ENCODE measurements around the gene MBOAT1.

MBOAT1 gene

DNA sequence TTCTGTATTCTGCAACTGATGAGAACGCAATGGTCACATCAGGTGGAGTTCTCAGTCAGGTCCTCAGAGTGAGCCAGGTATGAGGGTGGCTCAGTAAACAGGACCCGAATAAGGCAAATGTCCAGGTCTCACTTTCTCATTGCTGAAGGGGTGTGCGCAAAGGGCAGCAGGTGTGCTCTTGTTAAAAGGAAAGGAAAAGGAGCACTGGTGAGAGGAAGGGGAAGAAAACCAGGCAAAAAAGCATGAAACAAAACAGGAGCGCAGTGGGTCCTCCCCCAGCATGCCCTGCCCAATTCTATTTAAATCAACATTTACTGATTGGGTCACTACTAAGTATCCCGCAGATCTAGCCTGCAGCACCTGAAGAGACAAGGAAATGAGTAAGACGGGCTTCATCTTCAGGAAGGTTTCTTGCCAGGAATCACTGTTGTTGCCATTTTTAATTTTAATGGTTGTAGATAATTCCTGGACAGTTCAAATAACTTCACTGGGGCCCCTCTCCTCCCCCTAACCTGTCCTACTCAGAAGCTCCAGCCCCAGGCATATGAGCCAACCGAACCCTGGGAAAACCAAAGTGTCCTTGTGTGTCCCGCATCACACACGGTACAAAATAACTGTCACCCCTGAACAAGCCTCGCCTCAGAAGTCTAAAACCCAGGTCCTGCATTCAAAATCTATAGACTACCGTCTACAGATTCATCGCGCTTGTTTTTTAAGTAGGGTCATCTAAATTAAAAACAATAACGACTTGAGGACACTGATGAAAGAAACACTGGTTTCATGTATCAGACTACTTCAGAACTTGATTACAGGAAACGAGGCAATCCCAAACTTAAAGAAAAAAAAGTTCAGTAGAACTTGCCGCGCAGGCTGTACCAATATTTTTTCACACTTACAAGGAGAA is 980 bp downstream of the MBOAT1 start:
- no peaks in the 10 kb centered on the region for H3K27me3 ChIP-seq (replicated peaks; ENCODE audit: control insufficient read depth, insufficient read depth, low read length)
- H3K36me3 ChIP-seq (ENCODE audit: control insufficient read depth, insufficient read depth, low read length, severe bottlenecking): no peaks in the 10 kb centered on the region
- peak; percentile 54 for DNase-seq (ENCODE audit: low read depth)
- peaks cover 5% of the 10 kb centered on the region for H3K4me1 ChIP-seq (ENCODE audit: control insufficient read depth, insufficient read depth, low read length)
- no peaks in the 10 kb centered on the region for H3K9me3 ChIP-seq (ENCODE audit: control insufficient read depth, low read length)
- H3K9ac ChIP-seq (ENCODE audit: low read length): peak overlapping the region; percentile 80
- H3K4me3 ChIP-seq (ENCODE audit: low read length): peak overlapping the region; percentile 85

- peaks cover 5% of the 10 kb centered on the region for H3K4me1 ChIP-seq (ENCODE audit: control insufficient read depth, insufficient read depth, low read length)
- no peaks in the 10 kb centered on the region for H3K36me3 ChIP-seq (ENCODE audit: control insufficient read depth, insufficient read depth, low read length, severe bottlenecking)
- H3K27me3 ChIP-seq (replicated peaks; ENCODE audit: control insufficient read depth, insufficient read depth, low read length): no peaks in the 10 kb centered on the region
These were observed 2.1 kb downstream of the MBOAT1 start for GRCh38 chr6:20210158-20210557.

DNA sequence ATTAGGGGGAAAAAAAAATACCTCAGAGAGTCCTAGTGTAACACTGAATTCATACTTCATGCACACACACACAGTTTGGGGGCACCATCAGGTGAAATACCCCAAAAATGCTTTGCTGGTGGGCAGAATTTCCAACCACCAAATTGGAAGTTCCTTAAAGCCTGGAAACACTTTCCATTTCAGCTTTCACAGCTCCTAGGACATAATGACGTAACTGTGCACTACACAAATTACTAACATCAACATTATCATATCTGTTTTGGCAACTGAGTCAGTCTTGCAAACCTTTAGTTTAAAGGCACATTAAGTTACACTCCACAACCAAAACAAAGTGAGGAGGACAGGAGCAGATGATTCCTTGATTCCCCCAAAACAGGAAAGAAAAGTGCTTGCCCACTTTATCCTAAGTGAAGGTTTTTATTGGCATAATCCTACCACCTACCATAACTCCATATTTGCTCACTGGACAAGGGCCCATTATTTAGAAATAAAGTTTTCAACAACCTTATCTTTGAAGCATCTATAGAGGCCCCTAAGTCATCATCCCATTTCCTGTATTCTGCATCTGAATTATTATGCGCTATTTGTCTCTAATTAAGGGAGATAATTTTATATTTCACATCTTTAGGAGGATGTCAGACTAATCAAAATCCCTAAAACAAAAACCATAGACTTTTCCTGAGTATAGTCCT is 3.4 kb downstream of the MBOAT1 start:
- H3K4me3 ChIP-seq (ENCODE audit: low read length): no peak overlapping the region
- DNase-seq (ENCODE audit: low read depth): no peak
- peaks cover 5% of the 10 kb centered on the region for H3K4me1 ChIP-seq (ENCODE audit: control insufficient read depth, insufficient read depth, low read length)
- H3K9me3 ChIP-seq (ENCODE audit: control insufficient read depth, low read length): no peaks in the 10 kb centered on the region
- no peaks in the 10 kb centered on the region for H3K27me3 ChIP-seq (replicated peaks; ENCODE audit: control insufficient read depth, insufficient read depth, low read length)
- H3K9ac ChIP-seq (ENCODE audit: low read length): no peak overlapping the region
- no peaks in the 10 kb centered on the region for H3K36me3 ChIP-seq (ENCODE audit: control insufficient read depth, insufficient read depth, low read length, severe bottlenecking)

More at GRCh38 chr6:20210158-20210557, 2.1 kb downstream of the MBOAT1 start:
- Histone ChIP-seq H3K9me3 (ENCODE audit: control insufficient read depth, low read length) (no peaks in the 10 kb centered on the region), H3K4me3 (ENCODE audit: low read length) (no peak overlapping the region), H3K9ac (ENCODE audit: low read length) (no peak overlapping the region)
- DNase-seq (ENCODE audit: low read depth): no peak

DNA sequence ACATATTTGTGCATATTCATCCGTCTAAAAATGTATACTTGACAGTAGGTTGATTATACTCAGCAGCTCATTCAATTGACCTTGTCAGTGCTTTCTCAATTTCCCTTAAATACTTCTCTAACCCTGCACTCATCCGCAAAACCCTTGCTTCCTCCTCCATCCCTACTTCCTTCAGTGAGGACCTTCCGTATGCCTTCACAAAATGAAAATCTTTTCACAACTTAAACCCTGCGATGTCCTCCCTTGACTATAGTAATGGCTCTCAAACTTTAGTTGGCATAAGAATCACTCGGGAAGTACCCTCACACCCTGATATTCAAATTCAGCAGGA is 5.2 kb downstream of the MBOAT1 start:
- Histone ChIP-seq H3K27me3 (replicated peaks; ENCODE audit: control insufficient read depth, insufficient read depth, low read length) (no peaks in the 10 kb centered on the region), H3K36me3 (ENCODE audit: control insufficient read depth, insufficient read depth, low read length, severe bottlenecking) (no peaks in the 10 kb centered on the region), H3K4me1 (ENCODE audit: control insufficient read depth, insufficient read depth, low read length) (no peaks in the 10 kb centered on the region)

GRCh38 chr6:20205722-20206161 is 6.5 kb downstream of the MBOAT1 start:
- H3K4me3 ChIP-seq (ENCODE audit: low read length): no peak overlapping the region
- no peak for DNase-seq (ENCODE audit: low read depth)
- no peaks in the 10 kb centered on the region for H3K4me1 ChIP-seq (ENCODE audit: control insufficient read depth, insufficient read depth, low read length)
- H3K27me3 ChIP-seq (replicated peaks; ENCODE audit: control insufficient read depth, insufficient read depth, low read length): no peaks in the 10 kb centered on the region
- no peak overlapping the region for H3K9ac ChIP-seq (ENCODE audit: low read length)
- no peaks in the 10 kb centered on the region for H3K9me3 ChIP-seq (ENCODE audit: control insufficient read depth, low read length)
- H3K36me3 ChIP-seq (ENCODE audit: control insufficient read depth, insufficient read depth, low read length, severe bottlenecking): no peaks in the 10 kb centered on the region

More for the DNA sequence above, 5.2 kb downstream of the MBOAT1 start:
- no peak overlapping the region for H3K9ac ChIP-seq (ENCODE audit: low read length)
- no peaks in the 10 kb centered on the region for H3K9me3 ChIP-seq (ENCODE audit: control insufficient read depth, low read length)
- H3K4me3 ChIP-seq (ENCODE audit: low read length): no peak overlapping the region
- DNase-seq (ENCODE audit: low read depth): no peak

GRCh38 chr6:20204512-20204894 is 7.8 kb downstream of the MBOAT1 start:
- Histone ChIP-seq H3K27me3 (replicated peaks; ENCODE audit: control insufficient read depth, insufficient read depth, low read length) (no peaks in the 10 kb centered on the region), H3K9ac (ENCODE audit: low read length) (no peak overlapping the region), H3K4me3 (ENCODE audit: low read length) (no peak overlapping the region), H3K9me3 (ENCODE audit: control insufficient read depth, low read length) (no peaks in the 10 kb centered on the region), H3K4me1 (ENCODE audit: control insufficient read depth, insufficient read depth, low read length) (no peaks in the 10 kb centered on the region), H3K36me3 (ENCODE audit: control insufficient read depth, insufficient read depth, low read length, severe bottlenecking) (no peaks in the 10 kb centered on the region)
- no peak for DNase-seq (ENCODE audit: low read depth)

GRCh38 chr6:20203561-20204511 is 8.4 kb downstream of the MBOAT1 start:
- no peak overlapping the region for H3K9ac ChIP-seq (ENCODE audit: low read length)
- H3K4me3 ChIP-seq (ENCODE audit: low read length): no peak overlapping the region
- no peaks in the 10 kb centered on the region for H3K9me3 ChIP-seq (ENCODE audit: control insufficient read depth, low read length)
- no peak for DNase-seq (ENCODE audit: low read depth)
- no peaks in the 10 kb centered on the region for H3K36me3 ChIP-seq (ENCODE audit: control insufficient read depth, insufficient read depth, low read length, severe bottlenecking)
- no peaks in the 10 kb centered on the region for H3K27me3 ChIP-seq (replicated peaks; ENCODE audit: control insufficient read depth, insufficient read depth, low read length)
- no peaks in the 10 kb centered on the region for H3K4me1 ChIP-seq (ENCODE audit: control insufficient read depth, insufficient read depth, low read length)

DNA sequence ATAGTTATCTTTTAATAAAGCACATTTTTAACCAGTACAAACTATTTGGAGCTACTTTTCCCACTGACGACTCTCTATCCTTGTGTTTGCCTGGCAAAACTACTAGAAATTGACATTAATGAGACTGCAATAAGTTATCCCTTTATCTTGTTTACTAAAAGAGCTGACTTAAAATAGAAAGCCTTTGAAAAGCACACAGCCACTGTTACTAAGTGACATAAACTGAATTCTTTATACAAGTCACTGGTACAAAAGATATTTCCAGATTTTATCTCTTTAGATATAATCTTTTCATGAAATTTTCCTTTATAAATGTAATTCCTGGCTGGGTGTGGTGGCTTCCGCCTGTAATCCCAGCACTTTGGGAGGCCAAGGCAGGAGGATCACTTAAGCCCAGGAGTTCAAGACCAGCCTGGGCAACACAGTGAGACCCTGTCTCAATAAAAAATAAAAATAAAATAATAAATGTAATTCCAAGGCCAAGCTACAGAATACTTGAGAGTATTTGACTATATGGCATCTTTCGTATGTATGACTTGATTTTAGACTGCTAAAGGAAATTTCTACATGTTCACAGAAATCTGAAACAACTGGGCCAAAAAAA is 9.5 kb downstream of the MBOAT1 start:
- H3K9me3 ChIP-seq (ENCODE audit: control insufficient read depth, low read length): no peaks in the 10 kb centered on the region
- H3K27me3 ChIP-seq (replicated peaks; ENCODE audit: control insufficient read depth, insufficient read depth, low read length): no peaks in the 10 kb centered on the region
- H3K4me1 ChIP-seq (ENCODE audit: control insufficient read depth, insufficient read depth, low read length): no peaks in the 10 kb centered on the region
- no peak overlapping the region for H3K9ac ChIP-seq (ENCODE audit: low read length)
- H3K4me3 ChIP-seq (ENCODE audit: low read length): no peak overlapping the region
- DNase-seq (ENCODE audit: low read depth): no peak
- H3K36me3 ChIP-seq (ENCODE audit: control insufficient read depth, insufficient read depth, low read length, severe bottlenecking): no peaks in the 10 kb centered on the region

DNA sequence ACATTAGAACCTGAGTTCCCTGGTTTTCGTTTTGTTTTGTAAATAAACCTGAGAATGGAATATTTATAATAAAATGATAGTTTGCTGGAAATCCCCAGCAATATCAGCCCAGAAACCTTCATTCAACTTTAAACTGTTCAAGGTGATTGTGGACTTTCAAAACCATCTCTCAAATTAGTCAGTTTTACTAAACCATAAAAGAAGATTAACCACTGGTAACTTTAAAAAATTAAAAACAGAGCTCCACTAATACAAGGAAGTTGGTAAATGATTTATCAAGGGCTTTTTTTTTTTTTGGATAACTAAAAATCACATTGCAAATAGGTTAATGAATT is 10.0 kb downstream of the MBOAT1 start:
- no peaks in the 10 kb centered on the region for H3K27me3 ChIP-seq (replicated peaks; ENCODE audit: control insufficient read depth, insufficient read depth, low read length)
- no peaks in the 10 kb centered on the region for H3K9me3 ChIP-seq (ENCODE audit: control insufficient read depth, low read length)
- H3K9ac ChIP-seq (ENCODE audit: low read length): no peak overlapping the region
- H3K4me1 ChIP-seq (ENCODE audit: control insufficient read depth, insufficient read depth, low read length): no peaks in the 10 kb centered on the region
- H3K4me3 ChIP-seq (ENCODE audit: low read length): no peak overlapping the region
- no peaks in the 10 kb centered on the region for H3K36me3 ChIP-seq (ENCODE audit: control insufficient read depth, insufficient read depth, low read length, severe bottlenecking)
- DNase-seq (ENCODE audit: low read depth): no peak

DNA sequence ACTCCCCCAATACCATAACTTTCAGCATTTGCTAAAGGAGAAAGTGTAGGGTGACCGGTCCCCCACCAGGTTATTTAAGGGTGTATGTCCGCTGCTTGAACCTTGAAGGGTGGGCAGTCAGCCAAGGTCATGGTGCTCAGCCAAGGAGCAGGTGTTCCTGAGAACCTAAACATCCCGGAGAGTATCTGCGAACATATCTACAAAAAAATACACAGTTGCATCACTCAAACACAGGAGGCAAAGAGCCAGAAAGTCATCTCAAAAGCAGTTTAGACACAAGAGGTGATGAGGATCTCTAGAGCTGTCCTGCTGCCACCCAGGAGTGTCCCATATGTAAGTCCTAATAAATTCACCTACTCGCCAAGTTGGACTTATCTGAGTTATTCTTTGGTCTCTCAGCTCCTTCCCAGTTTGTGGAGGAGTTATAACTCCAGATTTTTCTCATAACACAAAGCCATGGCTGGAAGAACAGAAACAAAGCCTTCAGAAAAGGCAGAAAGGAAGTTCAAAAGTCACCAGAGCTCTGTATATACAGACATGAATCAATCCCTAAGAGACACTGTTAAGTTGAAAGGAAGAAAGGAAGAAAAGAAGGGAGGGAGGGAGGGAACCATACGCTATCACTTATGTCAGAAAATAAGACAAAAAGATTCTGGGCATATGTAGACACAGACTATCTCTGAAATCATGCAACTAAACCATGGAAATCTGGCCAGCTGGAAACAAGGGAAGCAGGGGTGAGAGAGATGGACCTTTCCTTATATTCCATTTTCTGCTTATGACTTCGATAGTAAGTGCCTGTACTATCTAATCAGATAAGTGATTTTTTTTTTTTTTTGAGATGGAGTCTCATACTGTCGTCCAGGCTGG is 11.3 kb downstream of the MBOAT1 start:
- H3K4me1 ChIP-seq (ENCODE audit: control insufficient read depth, insufficient read depth, low read length): no peaks in the 10 kb centered on the region
- no peak overlapping the region for H3K9ac ChIP-seq (ENCODE audit: low read length)
- no peaks in the 10 kb centered on the region for H3K36me3 ChIP-seq (ENCODE audit: control insufficient read depth, insufficient read depth, low read length, severe bottlenecking)
- DNase-seq (ENCODE audit: low read depth): no peak
- no peaks in the 10 kb centered on the region for H3K9me3 ChIP-seq (ENCODE audit: control insufficient read depth, low read length)
- H3K27me3 ChIP-seq (replicated peaks; ENCODE audit: control insufficient read depth, insufficient read depth, low read length): no peaks in the 10 kb centered on the region
- H3K4me3 ChIP-seq (ENCODE audit: low read length): no peak overlapping the region
